LNCAP (cell line): Measurements from ENCODE around the gene ZNF385A.

Experiments used
- CTCF ChIP-seq: fragments of 450-650 bp; IDR thresholded peaks from 2 replicates; pipeline ENCODE4 v1.5.1; 2017; ENCODE audit warnings: mild to moderate bottlenecking

Gene ZNF385A

GRCh38 chr12:54373649-54374561, 10.6 kb downstream of the ZNF385A start:
- TF ChIP-seq CTCF: no peak

- no peak for TF ChIP-seq CTCF
Measured at GRCh38 chr12:54372113-54372806, 12.3 kb downstream of the ZNF385A start.

GRCh38 chr12:54371328-54372112, 13.0 kb downstream of the ZNF385A start:
- no peak for TF ChIP-seq CTCF

GRCh38 chr12:54370171-54370730, 14.3 kb downstream of the ZNF385A start:
- TF ChIP-seq CTCF: peak; percentile 87

GRCh38 chr12:54369597-54370131, 14.9 kb downstream of the ZNF385A start:
- TF ChIP-seq CTCF: no peak

GRCh38 chr12:54368709-54369596, 15.6 kb downstream of the ZNF385A start:
- TF ChIP-seq CTCF: peak; percentile 87
